Activated CD4-positive, alpha-beta T cell treated with anti-CD3 and anti-CD28 coated beads, Interleukin-2, amount 10 ng/mL, durations not matched to agents 24 days and 14 days (primary cell): ENCODE measurements around the gene DLX2. TPM values are rescaled to one million over a fixed set of nuclear protein-coding genes. Genes with fewer than 3 reads are reported as not detected.

Experiments
- DNase-seq: peaks from one replicate; pipeline ENCODE4 v3.0.0; 2022
- H3K27ac Mint-ChIP-seq: one replicate; pipeline ENCODE4 v1.8.0; 2022; ENCODE audit warnings: mild to moderate bottlenecking, mixed read lengths
- H3K27me3 Mint-ChIP-seq: one replicate; pipeline ENCODE4 v1.8.0; 2022; ENCODE audit warnings: mixed read lengths
- H3K36me3 Mint-ChIP-seq: one replicate; pipeline ENCODE4 v1.8.0; 2022; ENCODE audit warnings: low read depth, mild to moderate bottlenecking, mixed read lengths
- H3K4me1 Mint-ChIP-seq: one replicate; pipeline ENCODE4 v1.8.0; 2021; ENCODE audit warnings: mixed read lengths
- H3K4me3 Mint-ChIP-seq: one replicate; pipeline ENCODE4 v1.8.0; 2022; ENCODE audit warnings: mild to moderate bottlenecking, moderate library complexity, mixed read lengths
- H3K9me3 Mint-ChIP-seq: one replicate; pipeline ENCODE4 v1.8.0; 2021; ENCODE audit warnings: mixed read lengths
- intact Hi-C: fragments of 100-400 bp; cut with micrococcal nuclease; formaldehyde crosslinking; loops from one replicate; pipeline ENCODE4 v1.15.1; 2023
- total RNA-seq: library from RNA; stranded (reverse); gene quantifications from 2 replicates; pipeline ENCODE4 v1.2.3, GENCODE V29; 2022

Gene DLX2
- total RNA-seq, 1 donor from 2014 or later, result 0.26 TPM

GRCh38 chr2:172094294-172095145 lies 8.2 kb downstream of the DLX2 start:
- Mint-ChIP-seq H3K4me1 (peaks cover 28% of the 10 kb centered on the region), H3K27me3 (peaks cover 81% of the 10 kb centered on the region), H3K9me3 (peaks cover 5% of the 10 kb centered on the region), H3K4me3 (peak overlapping the region; percentile 82), H3K36me3 (peaks cover 10% of the 10 kb centered on the region), H3K27ac (peak overlapping the region; percentile 5)
- intact Hi-C loops, result loop anchor here (1.0 to 5.0 kb wide), 3 partner anchors 8 to 1382 kb away; partner anchors contain the start of genes DLX2 and ITGA6
- no peak for DNase-seq

GRCh38 chr2:172093416-172094293 lies 9.0 kb downstream of the DLX2 start:
- peak; percentile 58 for DNase-seq
- peak overlapping the region; percentile 59 for H3K27ac Mint-ChIP-seq
- intact Hi-C loops, result loop anchor here (1.0 to 5.0 kb wide), 3 partner anchors 9 to 1381 kb away; partner anchors contain the start of gene DLX2
- H3K27me3 Mint-ChIP-seq, result peaks cover 83% of the 10 kb centered on the region
- H3K4me1 Mint-ChIP-seq, result peaks cover 27% of the 10 kb centered on the region
- peaks cover 9% of the 10 kb centered on the region for H3K36me3 Mint-ChIP-seq
- peak overlapping the region; percentile 40 for H3K4me3 Mint-ChIP-seq
- H3K9me3 Mint-ChIP-seq, result peaks cover 4% of the 10 kb centered on the region

GRCh38 chr2:172092716-172093415 lies 9.8 kb downstream of the DLX2 start:
- Mint-ChIP-seq H3K36me3 (peaks cover 12% of the 10 kb centered on the region), H3K9me3 (peaks cover 9% of the 10 kb centered on the region), H3K4me3 (peak overlapping the region; percentile 39), H3K27ac (peak overlapping the region; percentile 59), H3K4me1 (peaks cover 28% of the 10 kb centered on the region), H3K27me3 (peaks cover 85% of the 10 kb centered on the region)
- DNase-seq, result peak; percentile 61
- intact Hi-C loops, result loop anchor here (1.0 to 5.0 kb wide), 2 partner anchors 9 to 1381 kb away; no protein-coding TSS in a partner anchor

- peak; percentile 54 for DNase-seq
- Mint-ChIP-seq H3K4me3 (no peak overlapping the region), H3K4me1 (peaks cover 31% of the 10 kb centered on the region), H3K27me3 (peaks cover 87% of the 10 kb centered on the region), H3K27ac (peak overlapping the region; percentile 51), H3K9me3 (peaks cover 16% of the 10 kb centered on the region), H3K36me3 (peaks cover 13% of the 10 kb centered on the region)
- intact Hi-C loops, result loop anchor here (5.0 kb wide), 1 partner anchor 1380 kb away; no protein-coding TSS in a partner anchor
Measured at GRCh38 chr2:172091761-172092566, 10.7 kb downstream of the DLX2 start.

GRCh38 chr2:172091000-172091641 lies 11.6 kb downstream of the DLX2 start:
- Mint-ChIP-seq H3K9me3 (peaks cover 16% of the 10 kb centered on the region), H3K4me3 (no peak overlapping the region), H3K4me1 (peaks cover 29% of the 10 kb centered on the region), H3K27ac (no peak overlapping the region), H3K36me3 (peaks cover 15% of the 10 kb centered on the region), H3K27me3 (peaks cover 89% of the 10 kb centered on the region)
- DNase-seq, result peak; percentile 59
- intact Hi-C loops, result loop anchor here (5.0 kb wide), 1 partner anchor 1379 kb away; no protein-coding TSS in a partner anchor

GRCh38 chr2:172090044-172090961 lies 12.4 kb downstream of the DLX2 start:
- Mint-ChIP-seq H3K27ac (peak overlapping the region; percentile 11), H3K27me3 (peaks cover 87% of the 10 kb centered on the region), H3K4me1 (peaks cover 28% of the 10 kb centered on the region), H3K36me3 (peaks cover 16% of the 10 kb centered on the region), H3K9me3 (peaks cover 19% of the 10 kb centered on the region), H3K4me3 (no peak overlapping the region)
- intact Hi-C loops, result loop anchor here (5.0 kb wide), 1 partner anchor 1378 kb away; no protein-coding TSS in a partner anchor
- DNase-seq, result peak; percentile 66

DNA sequence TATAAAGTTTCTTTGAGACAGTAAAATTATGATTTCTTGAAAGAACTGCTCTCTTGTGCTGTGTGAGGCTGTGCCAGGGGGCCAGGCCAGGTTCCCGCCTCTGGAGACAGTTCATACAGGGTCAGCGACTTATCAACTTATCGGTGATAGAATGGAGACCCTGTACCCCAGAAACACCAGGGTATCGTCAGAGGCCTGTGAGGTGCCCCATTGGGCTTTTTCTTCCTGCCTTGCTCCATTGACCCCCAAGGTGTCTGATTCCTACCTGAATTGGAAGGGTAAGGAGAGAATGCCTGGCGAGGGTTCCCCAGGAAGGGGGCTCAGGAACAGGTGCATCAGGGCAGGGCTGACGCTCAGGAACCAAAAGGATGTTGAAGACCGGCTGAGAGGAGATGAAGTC lies 13.1 kb downstream of the DLX2 start:
- Mint-ChIP-seq H3K27me3 (peaks cover 89% of the 10 kb centered on the region), H3K4me3 (no peak overlapping the region), H3K9me3 (peaks cover 19% of the 10 kb centered on the region), H3K36me3 (peaks cover 16% of the 10 kb centered on the region), H3K27ac (no peak overlapping the region), H3K4me1 (peaks cover 28% of the 10 kb centered on the region)
- DNase-seq, result peak; percentile 51
- intact Hi-C loops, result loop anchor here (5.0 kb wide), 1 partner anchor 1377 kb away; no protein-coding TSS in a partner anchor

GRCh38 chr2:172089005-172089504 lies 13.6 kb downstream of the DLX2 start:
- intact Hi-C loops, result no loop called here
- H3K9me3 Mint-ChIP-seq, result peaks cover 19% of the 10 kb centered on the region
- no peak overlapping the region for H3K27ac Mint-ChIP-seq
- DNase-seq, result no peak
- H3K36me3 Mint-ChIP-seq, result peaks cover 16% of the 10 kb centered on the region
- H3K4me1 Mint-ChIP-seq, result peaks cover 33% of the 10 kb centered on the region
- H3K27me3 Mint-ChIP-seq, result peaks cover 90% of the 10 kb centered on the region
- H3K4me3 Mint-ChIP-seq, result no peak overlapping the region

GRCh38 chr2:172088245-172089004 lies 14.3 kb downstream of the DLX2 start:
- peaks cover 19% of the 10 kb centered on the region for H3K9me3 Mint-ChIP-seq
- peaks cover 90% of the 10 kb centered on the region for H3K27me3 Mint-ChIP-seq
- DNase-seq, result peak; percentile 61
- intact Hi-C loops, result no loop called here
- H3K27ac Mint-ChIP-seq, result peak overlapping the region; percentile 88
- H3K4me1 Mint-ChIP-seq, result peaks cover 36% of the 10 kb centered on the region
- peak overlapping the region; percentile 26 for H3K4me3 Mint-ChIP-seq
- peaks cover 18% of the 10 kb centered on the region for H3K36me3 Mint-ChIP-seq

DNA sequence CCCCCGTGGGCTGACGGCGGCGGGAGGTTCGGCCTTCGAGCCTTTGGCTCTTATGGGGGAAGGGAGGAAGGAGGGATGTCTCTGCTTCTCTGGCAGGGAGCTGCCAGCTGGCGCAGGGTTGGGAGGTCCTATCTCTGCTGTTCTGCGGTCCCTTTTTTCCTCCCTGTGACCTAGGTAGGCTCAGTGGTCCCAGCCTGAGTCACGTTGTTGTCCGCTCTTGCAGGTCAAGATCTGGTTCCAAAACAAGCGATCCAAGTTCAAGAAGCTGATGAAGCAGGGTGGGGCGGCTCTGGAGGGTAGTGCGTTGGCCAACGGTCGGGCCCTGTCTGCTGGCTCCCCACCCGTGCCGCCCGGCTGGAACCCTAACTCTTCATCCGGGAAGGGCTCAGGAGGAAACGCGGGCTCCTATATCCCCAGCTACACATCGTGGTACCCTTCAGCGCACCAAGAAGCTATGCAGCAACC lies 14.9 kb downstream of the DLX2 start:
- H3K4me1 Mint-ChIP-seq, result peaks cover 33% of the 10 kb centered on the region
- DNase-seq, result peak; percentile 66

More for the DNA sequence above, 14.9 kb downstream of the DLX2 start:
- Mint-ChIP-seq H3K27ac (peak overlapping the region; percentile 88), H3K4me3 (peak overlapping the region; percentile 58), H3K36me3 (peaks cover 18% of the 10 kb centered on the region), H3K9me3 (peaks cover 19% of the 10 kb centered on the region), H3K27me3 (peaks cover 89% of the 10 kb centered on the region)
- intact Hi-C loops, result no loop called here
